ENCODE data around the gene LRP5. TPM values are rescaled to one million over a fixed set of nuclear protein-coding genes. Genes with fewer than 3 reads are reported as not detected.

LRP5 gene
- total RNA-seq, 3 donors from 2014 or later, result 7.7 to 8.5 (median 7.9) TPM

DNA sequence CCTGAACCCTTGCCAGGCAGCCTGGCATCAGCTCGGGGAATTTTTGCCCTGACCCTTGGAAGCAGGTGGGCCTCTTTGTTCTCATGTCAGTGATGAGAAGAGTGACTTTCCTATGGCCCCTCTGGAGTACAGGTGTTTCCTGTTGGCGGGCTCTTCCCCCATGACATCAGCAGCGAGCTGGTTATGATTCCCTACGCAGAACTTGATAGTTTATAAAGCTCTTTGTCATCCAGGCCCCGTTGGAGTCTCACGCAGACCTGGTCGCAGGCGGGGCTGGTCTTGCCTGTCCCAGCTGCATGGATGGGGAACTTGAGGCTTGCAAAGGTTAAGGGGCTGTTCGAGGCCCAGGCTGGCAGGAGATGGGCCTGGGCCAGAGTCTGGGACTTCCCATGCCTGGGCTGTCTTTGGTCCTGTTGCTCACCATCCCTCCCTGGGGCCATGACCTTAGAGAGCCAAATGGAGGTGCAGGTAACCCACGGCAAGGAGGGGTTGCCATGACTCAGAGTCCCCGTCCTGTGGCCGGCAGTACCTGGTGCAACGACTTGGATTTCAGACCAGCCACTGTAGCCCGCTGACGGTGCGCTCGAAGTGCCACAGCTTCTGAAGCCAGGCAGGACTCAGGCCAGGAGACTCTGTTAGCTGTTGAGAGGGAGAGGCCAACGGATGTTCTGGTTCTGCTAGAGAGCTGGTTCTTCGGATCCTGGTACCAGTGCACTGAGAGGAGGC, 102.3 kb downstream of the LRP5 start:
- H3K27me3 Mint-ChIP-seq (ENCODE audit: low read depth), result no peaks in the 10 kb centered on the region
- no peak for ATAC-seq
- H3K9me3 Mint-ChIP-seq, result no peaks in the 10 kb centered on the region
- H3K4me1 Mint-ChIP-seq (ENCODE audit: low read depth), result peaks cover 3% of the 10 kb centered on the region
- H3K36me3 Mint-ChIP-seq (ENCODE audit: insufficient read depth), result peaks cover 4% of the 10 kb centered on the region
- no peak overlapping the region for H3K4me3 Mint-ChIP-seq
- DNase-seq, result no peak

DNA sequence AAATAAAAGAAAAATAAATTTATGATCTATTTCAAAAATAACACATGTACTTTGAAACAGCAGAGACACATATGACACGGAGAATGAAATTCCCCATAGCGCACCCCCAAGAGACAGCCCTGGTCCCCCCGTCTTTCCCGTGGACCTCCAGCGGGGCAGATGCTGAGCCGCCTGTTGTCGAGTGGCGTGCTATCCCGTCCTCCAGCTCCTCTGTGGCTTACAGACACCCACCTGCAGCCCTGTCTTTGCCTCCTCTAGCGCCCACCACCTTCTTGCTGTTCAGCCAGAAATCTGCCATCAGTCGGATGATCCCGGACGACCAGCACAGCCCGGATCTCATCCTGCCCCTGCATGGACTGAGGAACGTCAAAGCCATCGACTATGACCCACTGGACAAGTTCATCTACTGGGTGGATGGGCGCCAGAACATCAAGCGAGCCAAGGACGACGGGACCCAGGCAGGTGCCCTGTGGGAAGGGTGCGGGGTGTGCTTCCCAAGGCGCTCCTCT, 103.7 kb downstream of the LRP5 start:
- peaks cover 3% of the 10 kb centered on the region for H3K4me1 Mint-ChIP-seq (ENCODE audit: low read depth)
- H3K27me3 Mint-ChIP-seq (ENCODE audit: low read depth), result no peaks in the 10 kb centered on the region
- no peak overlapping the region for H3K4me3 Mint-ChIP-seq
- ATAC-seq, result no peak
- no peaks in the 10 kb centered on the region for H3K9me3 Mint-ChIP-seq
- H3K36me3 Mint-ChIP-seq (ENCODE audit: insufficient read depth), result peaks cover 4% of the 10 kb centered on the region
- no peak for DNase-seq

DNA sequence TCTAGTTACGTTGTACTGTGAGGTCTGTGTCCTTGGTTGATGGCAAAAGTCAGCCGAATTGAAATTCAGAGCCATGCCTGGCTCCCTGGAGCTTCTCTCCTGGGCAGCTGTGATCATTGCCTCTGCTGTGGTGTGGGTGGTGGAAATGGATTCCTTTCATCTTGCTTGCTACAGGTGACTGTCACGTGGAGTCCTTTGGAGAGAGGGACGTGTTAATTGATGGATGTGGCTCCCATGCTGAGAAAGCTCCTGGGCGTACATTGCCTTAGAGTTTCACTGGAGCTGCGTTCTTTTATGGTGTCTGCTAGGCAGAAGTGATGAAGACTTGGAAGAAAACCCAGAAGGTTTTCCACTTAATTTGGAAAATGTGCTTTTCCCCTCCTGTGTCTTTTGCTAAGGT, 106.3 kb downstream of the LRP5 start:
- Mint-ChIP-seq H3K36me3 (ENCODE audit: insufficient read depth) (peaks cover 4% of the 10 kb centered on the region), H3K27me3 (ENCODE audit: low read depth) (no peaks in the 10 kb centered on the region), H3K9me3 (no peaks in the 10 kb centered on the region), H3K4me1 (ENCODE audit: low read depth) (peaks cover 3% of the 10 kb centered on the region), H3K4me3 (no peak overlapping the region)
- no peak for ATAC-seq
- no peak for DNase-seq

DNA sequence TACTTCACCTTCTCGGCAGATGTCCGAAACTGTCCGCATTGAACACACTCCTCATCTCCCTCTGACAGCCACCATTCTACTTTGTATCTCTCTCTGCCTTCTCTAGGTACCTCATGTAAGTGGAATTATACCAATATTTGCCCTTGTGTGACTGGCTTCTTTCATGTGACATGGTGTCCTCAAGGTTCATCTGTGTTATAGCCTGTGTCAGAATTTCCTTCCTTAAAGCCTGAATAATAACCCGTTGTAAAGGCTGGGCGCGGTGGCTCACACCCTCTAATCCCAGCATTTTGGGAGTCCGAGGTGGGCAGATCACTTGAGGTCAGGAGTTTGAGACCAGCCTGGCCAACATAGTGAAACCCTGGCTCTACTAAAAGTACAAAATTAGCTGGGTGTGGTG, 107.8 kb downstream of the LRP5 start:
- no peaks in the 10 kb centered on the region for H3K36me3 Mint-ChIP-seq (ENCODE audit: insufficient read depth)
- H3K27me3 Mint-ChIP-seq (ENCODE audit: low read depth), result no peaks in the 10 kb centered on the region
- no peaks in the 10 kb centered on the region for H3K9me3 Mint-ChIP-seq
- H3K4me3 Mint-ChIP-seq, result no peak overlapping the region
- H3K4me1 Mint-ChIP-seq (ENCODE audit: low read depth), result peaks cover 3% of the 10 kb centered on the region
- ATAC-seq (no peak), DNase-seq (no peak)

DNA sequence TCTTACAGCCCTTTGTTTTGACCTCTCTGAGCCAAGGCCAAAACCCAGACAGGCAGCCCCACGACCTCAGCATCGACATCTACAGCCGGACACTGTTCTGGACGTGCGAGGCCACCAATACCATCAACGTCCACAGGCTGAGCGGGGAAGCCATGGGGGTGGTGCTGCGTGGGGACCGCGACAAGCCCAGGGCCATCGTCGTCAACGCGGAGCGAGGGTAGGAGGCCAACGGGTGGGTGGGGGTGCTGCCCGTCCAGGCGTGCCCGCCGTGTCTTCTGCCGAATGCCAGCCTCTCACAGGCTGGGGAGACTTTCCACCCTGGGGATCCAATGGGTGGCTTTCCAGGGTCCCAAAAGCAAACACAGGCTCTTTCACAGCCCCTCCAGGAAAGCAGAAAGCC, 111.1 kb downstream of the LRP5 start:
- no peak for ATAC-seq
- Mint-ChIP-seq H3K9me3 (no peaks in the 10 kb centered on the region), H3K36me3 (ENCODE audit: insufficient read depth) (no peaks in the 10 kb centered on the region), H3K4me1 (ENCODE audit: low read depth) (no peaks in the 10 kb centered on the region), H3K4me3 (no peak overlapping the region), H3K27me3 (ENCODE audit: low read depth) (no peaks in the 10 kb centered on the region)
- no peak for DNase-seq

DNA sequence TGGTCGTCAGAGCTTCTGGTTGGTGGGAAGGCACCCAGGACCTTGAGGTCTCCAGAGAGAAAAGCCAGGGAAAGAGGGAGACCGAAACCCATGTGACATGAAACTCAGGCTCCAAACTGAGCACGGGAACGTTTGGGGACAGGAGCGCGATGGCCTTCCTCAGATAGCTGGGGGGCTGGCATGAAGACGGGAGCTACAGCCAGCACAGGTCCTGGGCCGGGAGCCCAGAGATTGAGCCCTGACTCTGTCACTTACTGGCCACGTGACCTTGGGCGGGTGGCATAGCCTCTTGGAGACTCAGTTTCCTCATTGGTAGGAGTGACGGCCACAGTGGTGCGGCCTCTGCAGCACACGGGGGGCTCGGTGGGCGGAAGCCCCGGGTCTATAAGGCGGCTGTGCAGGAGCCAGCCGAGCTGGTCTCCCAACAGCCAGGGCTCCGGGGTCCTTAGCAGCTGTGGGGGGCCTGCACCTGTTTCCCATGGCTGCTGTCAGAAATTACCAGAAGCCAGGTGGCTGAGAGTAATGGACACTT, 111.8 kb downstream of the LRP5 start:
- Mint-ChIP-seq H3K36me3 (ENCODE audit: insufficient read depth) (no peaks in the 10 kb centered on the region), H3K4me1 (ENCODE audit: low read depth) (no peaks in the 10 kb centered on the region), H3K4me3 (no peak overlapping the region), H3K27me3 (ENCODE audit: low read depth) (no peaks in the 10 kb centered on the region), H3K9me3 (no peaks in the 10 kb centered on the region)
- DNase-seq (no peak), ATAC-seq (no peak)

DNA sequence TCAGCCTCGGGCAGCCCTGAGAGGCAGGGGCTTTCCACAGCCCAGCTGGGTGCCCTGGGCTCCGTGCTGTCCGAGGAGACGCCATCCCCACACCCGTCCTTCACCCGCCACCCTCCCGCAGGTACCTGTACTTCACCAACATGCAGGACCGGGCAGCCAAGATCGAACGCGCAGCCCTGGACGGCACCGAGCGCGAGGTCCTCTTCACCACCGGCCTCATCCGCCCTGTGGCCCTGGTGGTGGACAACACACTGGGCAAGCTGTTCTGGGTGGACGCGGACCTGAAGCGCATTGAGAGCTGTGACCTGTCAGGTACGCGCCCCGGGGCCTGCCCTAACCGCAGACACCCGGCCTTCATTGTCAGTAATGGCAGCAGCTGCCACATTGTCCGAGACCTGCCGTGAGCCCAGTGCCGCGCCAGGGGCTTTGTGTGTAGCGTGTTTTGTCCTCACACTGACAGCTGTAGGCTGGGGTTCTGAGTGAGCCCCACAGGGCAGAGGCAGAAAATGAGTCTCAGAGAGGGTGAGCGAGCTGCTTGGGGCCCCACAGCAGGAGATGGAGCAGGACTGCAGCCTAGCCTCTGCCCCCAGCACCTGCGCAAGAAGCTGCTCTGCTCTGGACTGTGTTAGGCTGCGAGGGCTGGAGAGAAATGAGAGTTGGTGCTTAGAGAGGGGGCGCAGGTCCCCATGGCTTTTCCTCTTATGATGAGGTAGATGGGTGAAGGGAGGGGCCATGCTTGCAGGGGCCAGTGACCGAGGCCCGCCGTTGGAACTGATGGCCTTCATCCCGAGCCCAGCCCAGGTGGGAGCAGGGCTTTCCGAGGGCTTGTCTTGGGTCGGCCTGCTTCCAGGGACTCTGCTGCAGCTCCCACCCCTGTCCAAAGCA, 112.8 kb downstream of the LRP5 start:
- ATAC-seq, result no peak
- Mint-ChIP-seq H3K36me3 (ENCODE audit: insufficient read depth) (peaks cover 4% of the 10 kb centered on the region), H3K9me3 (peaks cover 6% of the 10 kb centered on the region), H3K4me3 (no peak overlapping the region), H3K4me1 (ENCODE audit: low read depth) (no peaks in the 10 kb centered on the region), H3K27me3 (ENCODE audit: low read depth) (no peaks in the 10 kb centered on the region)
- DNase-seq, result no peak

DNA sequence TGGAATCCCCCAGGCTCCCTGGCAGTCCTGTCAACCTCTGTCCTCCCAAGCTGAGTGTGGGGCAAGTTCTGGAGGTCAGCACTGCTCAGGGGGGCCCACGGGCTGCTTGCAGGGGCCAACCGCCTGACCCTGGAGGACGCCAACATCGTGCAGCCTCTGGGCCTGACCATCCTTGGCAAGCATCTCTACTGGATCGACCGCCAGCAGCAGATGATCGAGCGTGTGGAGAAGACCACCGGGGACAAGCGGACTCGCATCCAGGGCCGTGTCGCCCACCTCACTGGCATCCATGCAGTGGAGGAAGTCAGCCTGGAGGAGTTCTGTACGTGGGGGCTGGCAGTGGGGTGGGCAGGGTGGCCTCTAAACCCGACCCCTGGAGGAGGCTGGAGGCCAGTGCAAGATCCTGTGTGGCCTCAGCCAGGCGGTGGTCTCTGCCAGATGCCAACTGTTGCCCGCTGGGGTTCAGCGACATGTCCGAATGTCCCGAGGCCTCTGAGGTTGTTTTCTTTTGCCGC, 113.5 kb downstream of the LRP5 start:
- peaks cover 9% of the 10 kb centered on the region for H3K36me3 Mint-ChIP-seq (ENCODE audit: insufficient read depth)
- no peaks in the 10 kb centered on the region for H3K4me1 Mint-ChIP-seq (ENCODE audit: low read depth)
- peaks cover 12% of the 10 kb centered on the region for H3K9me3 Mint-ChIP-seq
- no peak overlapping the region for H3K4me3 Mint-ChIP-seq
- H3K27me3 Mint-ChIP-seq (ENCODE audit: low read depth), result no peaks in the 10 kb centered on the region
- DNase-seq (no peak), ATAC-seq (no peak)

DNA sequence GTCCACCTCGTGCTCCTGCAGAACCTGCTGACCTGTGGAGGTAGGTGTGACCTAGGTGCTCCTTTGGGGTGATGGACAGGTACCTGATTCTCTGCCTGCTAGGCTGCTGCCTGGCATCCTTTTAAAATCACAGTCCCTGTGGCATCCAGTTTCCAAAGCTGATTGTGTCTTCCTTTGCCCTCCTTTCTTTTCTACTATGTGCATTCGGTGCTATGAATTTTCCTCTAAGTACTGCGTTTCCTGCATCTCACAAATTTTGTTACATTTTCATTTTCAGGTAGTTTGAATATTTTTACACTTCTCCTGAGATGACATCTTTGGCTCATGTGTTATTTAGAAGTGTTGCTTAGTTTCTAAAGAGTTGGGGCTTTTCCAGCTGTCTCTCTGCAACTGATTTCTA, 117.3 kb downstream of the LRP5 start:
- no peak for DNase-seq
- no peaks in the 10 kb centered on the region for H3K27me3 Mint-ChIP-seq (ENCODE audit: low read depth)
- ATAC-seq, result no peak
- H3K4me1 Mint-ChIP-seq (ENCODE audit: low read depth), result no peaks in the 10 kb centered on the region
- no peak overlapping the region for H3K4me3 Mint-ChIP-seq
- peaks cover 9% of the 10 kb centered on the region for H3K36me3 Mint-ChIP-seq (ENCODE audit: insufficient read depth)
- H3K9me3 Mint-ChIP-seq, result peaks cover 12% of the 10 kb centered on the region

DNA sequence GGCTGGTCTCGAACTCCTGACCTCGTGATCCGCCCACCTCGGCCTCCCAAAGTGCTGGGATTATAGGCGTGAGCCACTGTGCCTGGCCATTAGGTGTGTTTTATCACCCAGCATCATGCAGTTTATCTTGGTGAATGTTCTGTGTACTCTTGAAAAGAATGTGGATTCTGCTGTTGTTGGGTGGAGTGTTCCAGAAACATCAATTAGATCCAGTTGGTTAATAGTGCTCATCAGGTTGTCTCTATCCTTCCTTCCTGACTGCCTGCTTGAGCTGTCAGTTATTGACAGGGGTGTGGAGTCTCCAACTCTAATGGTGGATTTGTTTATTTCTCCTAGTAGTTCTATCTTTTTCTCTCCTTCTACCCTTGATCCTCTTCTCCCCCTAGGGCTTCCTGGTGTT, 118.0 kb downstream of the LRP5 start:
- DNase-seq (no peak), ATAC-seq (no peak)
- Mint-ChIP-seq H3K36me3 (ENCODE audit: insufficient read depth) (peaks cover 9% of the 10 kb centered on the region), H3K4me1 (ENCODE audit: low read depth) (no peaks in the 10 kb centered on the region), H3K4me3 (no peak overlapping the region), H3K27me3 (ENCODE audit: low read depth) (no peaks in the 10 kb centered on the region), H3K9me3 (peaks cover 12% of the 10 kb centered on the region)

DNA sequence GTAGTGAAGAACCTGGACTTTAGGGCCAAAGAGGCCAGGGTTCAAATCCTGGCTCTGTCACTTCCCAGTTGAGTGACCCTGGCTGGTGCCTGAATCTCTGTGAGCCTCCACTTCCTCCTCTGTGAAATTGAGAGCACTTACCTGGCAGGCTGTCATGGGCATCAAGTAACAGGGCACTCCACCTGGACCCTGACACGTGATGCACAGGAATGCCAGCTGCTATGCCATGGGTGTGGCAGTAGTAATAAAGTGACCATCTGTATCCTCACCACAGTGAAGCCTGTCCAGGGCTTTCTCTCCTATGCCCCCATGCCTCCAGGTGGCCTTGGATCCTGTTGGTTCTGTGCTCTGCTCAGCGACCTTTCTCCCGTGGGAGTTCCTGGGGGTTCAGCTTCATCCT, 118.4 kb downstream of the LRP5 start:
- no peaks in the 10 kb centered on the region for H3K27me3 Mint-ChIP-seq (ENCODE audit: low read depth)

DNA sequence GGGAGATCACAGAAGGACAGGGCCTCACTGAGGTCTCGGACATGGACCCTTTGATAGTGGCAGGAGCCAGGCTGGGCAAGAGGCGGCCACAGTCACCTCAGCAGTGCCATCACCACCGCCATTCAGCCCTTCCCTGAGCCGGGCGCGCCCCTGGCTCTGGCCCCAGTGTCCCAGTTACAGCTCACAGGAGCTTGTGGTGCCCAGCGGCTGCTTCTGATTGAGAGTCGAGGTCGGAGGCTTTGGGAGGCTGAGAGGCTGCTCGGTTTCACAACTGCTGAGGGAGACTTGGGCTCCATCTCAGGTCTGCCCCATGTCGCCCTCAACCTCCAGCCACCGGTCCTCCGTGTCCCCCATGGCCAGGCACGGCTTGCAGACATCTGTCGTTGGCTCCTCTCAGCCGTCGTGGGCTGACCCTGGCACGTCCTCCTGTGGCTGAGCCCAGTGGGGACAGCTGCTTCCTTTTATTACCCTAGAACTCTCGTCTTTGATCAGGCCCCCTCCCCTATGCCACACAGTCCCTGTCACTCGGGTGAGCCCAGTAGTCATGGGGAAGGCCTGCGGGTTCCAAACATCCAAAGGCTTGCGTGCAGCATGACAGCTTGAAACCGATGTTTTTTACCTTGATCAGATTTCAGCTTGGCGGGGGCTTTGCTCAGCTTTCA, 119.7 kb downstream of the LRP5 start:
- H3K4me3 Mint-ChIP-seq, result no peak overlapping the region
- H3K4me1 Mint-ChIP-seq (ENCODE audit: low read depth), result no peaks in the 10 kb centered on the region
- no peak for DNase-seq
- H3K27me3 Mint-ChIP-seq (ENCODE audit: low read depth), result no peaks in the 10 kb centered on the region
- no peak for ATAC-seq
- peaks cover 9% of the 10 kb centered on the region for H3K36me3 Mint-ChIP-seq (ENCODE audit: insufficient read depth)
- peaks cover 12% of the 10 kb centered on the region for H3K9me3 Mint-ChIP-seq

More for the DNA sequence above, 118.4 kb downstream of the LRP5 start:
- H3K4me3 Mint-ChIP-seq, result no peak overlapping the region
- H3K4me1 Mint-ChIP-seq (ENCODE audit: low read depth), result no peaks in the 10 kb centered on the region
- peaks cover 12% of the 10 kb centered on the region for H3K9me3 Mint-ChIP-seq
- ATAC-seq (no peak), DNase-seq (no peak)
- H3K36me3 Mint-ChIP-seq (ENCODE audit: insufficient read depth), result peaks cover 9% of the 10 kb centered on the region

DNA sequence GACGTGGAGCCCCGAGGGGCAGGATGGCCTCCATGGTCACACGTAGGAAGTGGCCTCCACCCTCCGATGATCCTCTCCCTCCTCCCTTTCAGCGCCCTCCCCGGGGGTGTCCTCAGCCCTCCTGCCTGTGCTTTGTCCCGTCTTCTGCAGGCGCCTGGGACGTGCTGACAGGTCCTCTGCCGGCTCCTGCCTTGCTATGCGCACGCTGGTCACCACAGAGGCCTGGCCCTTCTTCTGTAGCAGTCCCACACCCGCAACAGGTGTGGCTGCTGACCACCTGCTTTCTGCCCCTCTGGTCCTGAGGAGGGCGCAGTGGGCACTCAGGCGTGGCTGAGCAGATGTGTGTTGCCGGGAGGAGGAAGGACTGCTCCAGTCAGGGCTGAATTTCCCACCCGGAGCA, 120.5 kb downstream of the LRP5 start:
- Mint-ChIP-seq H3K36me3 (ENCODE audit: insufficient read depth) (peaks cover 9% of the 10 kb centered on the region), H3K9me3 (peaks cover 12% of the 10 kb centered on the region), H3K4me3 (no peak overlapping the region), H3K4me1 (ENCODE audit: low read depth) (no peaks in the 10 kb centered on the region), H3K27me3 (ENCODE audit: low read depth) (no peaks in the 10 kb centered on the region)
- ATAC-seq, result no peak
- DNase-seq, result no peak

DNA sequence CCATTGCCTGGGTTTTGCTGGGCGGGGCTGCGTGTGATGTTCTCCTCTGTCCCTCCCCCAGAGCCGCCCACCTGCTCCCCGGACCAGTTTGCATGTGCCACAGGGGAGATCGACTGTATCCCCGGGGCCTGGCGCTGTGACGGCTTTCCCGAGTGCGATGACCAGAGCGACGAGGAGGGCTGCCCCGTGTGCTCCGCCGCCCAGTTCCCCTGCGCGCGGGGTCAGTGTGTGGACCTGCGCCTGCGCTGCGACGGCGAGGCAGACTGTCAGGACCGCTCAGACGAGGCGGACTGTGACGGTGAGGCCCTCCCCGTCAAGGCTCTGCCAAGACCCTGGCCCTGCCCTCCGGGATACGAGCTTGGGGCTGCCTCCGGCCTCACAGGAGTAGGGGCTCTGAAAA, 121.2 kb downstream of the LRP5 start:
- no peak for DNase-seq
- ATAC-seq, result no peak
- Mint-ChIP-seq H3K27me3 (ENCODE audit: low read depth) (no peaks in the 10 kb centered on the region), H3K36me3 (ENCODE audit: insufficient read depth) (peaks cover 9% of the 10 kb centered on the region), H3K9me3 (peaks cover 12% of the 10 kb centered on the region), H3K4me3 (no peak overlapping the region), H3K4me1 (ENCODE audit: low read depth) (no peaks in the 10 kb centered on the region)
